OCI-LY1 (cell line): ENCODE measurements around the gene CCBE1.

Experiments
- EZH2 ChIP-seq: fragments of 200-600 bp; sonication (generic), shearing (Covaris generic); IDR thresholded peaks from 2 replicates; pipeline ENCODE4 v1.8.0; 2017; ENCODE audit warnings: borderline replicate concordance, mixed run types, mild to moderate bottlenecking, antibody characterized with exemption, low read length, moderate library complexity, mixed read lengths
- TF ChIP-seq, protein P1 (sequence below): fragments of 200-600 bp; sonication (generic), shearing (Covaris generic); IDR thresholded peaks from 2 replicates; pipeline ENCODE4 v1.5.1; 2017; ENCODE audit warnings: mild to moderate bottlenecking, antibody characterized with exemption, low read length, moderate library complexity, mixed read lengths

DNA sequence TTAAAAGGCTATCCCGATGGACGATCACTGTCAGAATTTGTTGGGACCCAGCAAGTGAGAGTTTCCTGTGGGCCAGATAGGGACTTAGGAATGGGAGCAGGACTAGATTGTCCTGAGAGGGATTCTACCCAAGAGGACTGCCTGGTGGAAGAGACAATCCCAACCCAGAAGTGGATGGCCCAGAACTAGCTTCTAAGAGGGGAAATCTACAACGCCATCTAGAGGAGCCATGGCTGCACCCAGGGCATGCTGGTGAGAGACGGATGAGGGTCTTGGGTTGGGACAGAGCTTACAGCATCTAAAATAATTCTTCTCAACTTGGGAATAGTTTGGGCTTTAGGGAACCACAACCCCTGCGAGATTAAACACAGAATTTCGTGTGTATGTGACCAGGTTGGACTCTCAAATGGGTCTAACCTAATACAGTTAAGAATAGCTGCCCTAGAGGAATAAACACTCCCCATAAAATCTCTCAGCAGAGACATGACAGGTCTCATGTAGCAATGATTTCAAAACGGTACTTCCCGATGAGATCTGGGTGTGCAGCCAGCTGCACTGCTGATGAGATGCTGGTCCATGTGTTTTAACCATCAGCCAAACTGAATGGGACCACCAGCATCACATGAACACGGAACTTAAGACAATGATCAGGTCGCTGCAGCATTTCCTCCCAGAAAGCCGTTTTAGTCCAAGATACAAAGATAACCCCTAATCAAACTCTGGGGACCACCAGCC lies 50.8 kb downstream of the CCBE1 start:
- TF ChIP-seq EZH2 = no peak
- TF ChIP-seq, protein P1, sequence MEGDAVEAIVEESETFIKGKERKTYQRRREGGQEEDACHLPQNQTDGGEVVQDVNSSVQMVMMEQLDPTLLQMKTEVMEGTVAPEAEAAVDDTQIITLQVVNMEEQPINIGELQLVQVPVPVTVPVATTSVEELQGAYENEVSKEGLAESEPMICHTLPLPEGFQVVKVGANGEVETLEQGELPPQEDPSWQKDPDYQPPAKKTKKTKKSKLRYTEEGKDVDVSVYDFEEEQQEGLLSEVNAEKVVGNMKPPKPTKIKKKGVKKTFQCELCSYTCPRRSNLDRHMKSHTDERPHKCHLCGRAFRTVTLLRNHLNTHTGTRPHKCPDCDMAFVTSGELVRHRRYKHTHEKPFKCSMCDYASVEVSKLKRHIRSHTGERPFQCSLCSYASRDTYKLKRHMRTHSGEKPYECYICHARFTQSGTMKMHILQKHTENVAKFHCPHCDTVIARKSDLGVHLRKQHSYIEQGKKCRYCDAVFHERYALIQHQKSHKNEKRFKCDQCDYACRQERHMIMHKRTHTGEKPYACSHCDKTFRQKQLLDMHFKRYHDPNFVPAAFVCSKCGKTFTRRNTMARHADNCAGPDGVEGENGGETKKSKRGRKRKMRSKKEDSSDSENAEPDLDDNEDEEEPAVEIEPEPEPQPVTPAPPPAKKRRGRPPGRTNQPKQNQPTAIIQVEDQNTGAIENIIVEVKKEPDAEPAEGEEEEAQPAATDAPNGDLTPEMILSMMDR = peak; percentile 39; the same call in 1 of the 2 replicates
